Astrocyte (in vitro differentiated cells and primary cell): ENCODE results near the gene POLE4. TPM values are rescaled to one million over a fixed set of nuclear protein-coding genes. Genes with fewer than 3 reads are reported as not detected.

ENCODE experiments used
- DNase-seq: peaks from one replicate; pipeline ENCODE4 v3.0.0-alpha.2; 2010; ENCODE audit warnings: low read depth
- FAIRE-seq: peaks from 2 replicates; lab custom pipeline; 2011; peaks lifted over from hg19 to GRCh38; lab: Jason Lieb, UNC
- H2AFZ ChIP-seq: 2 replicates; pipeline ENCODE4 v1.6.0; 2012; ENCODE audit warnings: low read depth, low read length, inconsistent platforms
- H3K27ac ChIP-seq: 2 replicates; pipeline ENCODE4 v1.5.1; 2011; ENCODE audit warnings: low read depth, low read length, inconsistent platforms
- H3K27me3 ChIP-seq: 2 replicates; pipeline ENCODE4 v1.6.0; 2011; ENCODE audit warnings: low read length, inconsistent platforms; ENCODE audit not compliant: insufficient read depth
- H3K36me3 ChIP-seq: 2 replicates; pipeline ENCODE4 v1.5.1; 2011; ENCODE audit warnings: low read length, inconsistent platforms; ENCODE audit not compliant: insufficient read depth
- H3K4me1 ChIP-seq: 2 replicates; pipeline ENCODE4 v1.5.1; 2011; ENCODE audit warnings: low read length, inconsistent platforms; ENCODE audit not compliant: insufficient read depth
- H3K4me2 ChIP-seq: 2 replicates; pipeline ENCODE4 v1.6.0; 2012; ENCODE audit warnings: low read length, inconsistent platforms
- H3K4me3 ChIP-seq: 2 replicates; pipeline ENCODE4 v1.5.1; 2011; ENCODE audit warnings: low read depth, mild to moderate bottlenecking, low read length, inconsistent platforms; ENCODE audit not compliant: insufficient read depth
- H3K79me2 ChIP-seq: 2 replicates; pipeline ENCODE4 v1.6.0; 2012; ENCODE audit warnings: mild to moderate bottlenecking, low read length, inconsistent platforms; ENCODE audit not compliant: insufficient read depth
- H3K9ac ChIP-seq: 2 replicates; pipeline ENCODE4 v1.6.0; 2012; ENCODE audit warnings: mild to moderate bottlenecking, low read length, inconsistent platforms
- H3K9me3 ChIP-seq: 2 replicates; pipeline ENCODE4 v1.5.1; 2012; ENCODE audit warnings: low read depth, mild to moderate bottlenecking, low read length, inconsistent platforms; ENCODE audit not compliant: insufficient read depth
- H4K20me1 ChIP-seq: 2 replicates; pipeline ENCODE4 v1.6.0; 2012; ENCODE audit warnings: low read length, inconsistent platforms; ENCODE audit not compliant: insufficient read depth
- H3K27ac Mint-ChIP-seq: one replicate; pipeline ENCODE4 v1.8.0; 2021; ENCODE audit warnings: mild to moderate bottlenecking, mixed read lengths; ENCODE audit not compliant: unreplicated experiment
- H3K27me3 Mint-ChIP-seq: one replicate; pipeline ENCODE4 v1.8.0; 2021; ENCODE audit warnings: low read depth, mixed read lengths; ENCODE audit not compliant: unreplicated experiment
- H3K36me3 Mint-ChIP-seq: one replicate; pipeline ENCODE4 v1.8.0; 2021; ENCODE audit warnings: low read depth, mixed read lengths; ENCODE audit not compliant: unreplicated experiment
- H3K4me1 Mint-ChIP-seq: one replicate; pipeline ENCODE4 v1.8.0; 2021; ENCODE audit warnings: low read depth, mixed read lengths; ENCODE audit not compliant: unreplicated experiment
- H3K4me3 Mint-ChIP-seq: one replicate; pipeline ENCODE4 v1.8.0; 2021; ENCODE audit warnings: mild to moderate bottlenecking, moderate library complexity, mixed read lengths; ENCODE audit not compliant: unreplicated experiment
- H3K9me3 Mint-ChIP-seq: one replicate; pipeline ENCODE4 v1.8.0; 2021; ENCODE audit warnings: mild to moderate bottlenecking, mixed read lengths; ENCODE audit not compliant: unreplicated experiment
- CTCF ChIP-seq: IDR thresholded peaks from 2 replicates; pipeline ENCODE4 v1.5.1; 2011; ENCODE audit warnings: low read depth, mild to moderate bottlenecking, inconsistent platforms, low read length, moderate library complexity; ENCODE audit not compliant: insufficient read depth
- EZH2 ChIP-seq: IDR thresholded peaks from 2 replicates; pipeline ENCODE4 v1.6.1; 2012; ENCODE audit warnings: mild to moderate bottlenecking, low read length, inconsistent platforms; ENCODE audit not compliant: insufficient read depth
- total RNA-seq: library from RNA; stranded (reverse); gene quantifications from 2 replicates; pipeline ENCODE4 v1.2.1, GENCODE V29; 2021

The POLE4 gene
- total RNA-seq, 1 donor from 2014 or later: 57.2 TPM

DNA sequence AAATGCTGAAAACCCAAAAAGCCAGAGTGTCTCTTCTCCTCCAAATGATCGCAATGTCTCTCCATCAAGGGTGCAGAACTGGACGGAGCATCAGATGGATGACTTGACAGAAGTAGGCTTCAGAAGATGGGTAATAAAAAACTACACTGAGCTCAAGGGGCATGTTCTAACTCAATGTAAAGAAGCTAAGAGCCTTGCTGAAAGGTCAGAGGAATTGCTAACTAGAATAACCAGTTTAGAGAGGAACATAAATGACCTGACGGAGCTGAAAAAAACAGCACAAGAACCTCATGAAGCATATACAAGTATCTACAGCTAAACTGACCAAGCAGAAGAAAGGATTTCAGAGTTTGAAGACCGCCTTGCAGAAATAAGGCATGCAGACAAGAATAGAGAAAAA, 9.7 kb upstream of the POLE4 start:
- Histone ChIP-seq H4K20me1 (no peaks in the 10 kb centered on the region), H3K79me2 (no peaks in the 10 kb centered on the region), H3K36me3 (no peaks in the 10 kb centered on the region), H3K27ac (no peak overlapping the region), H3K4me3 (no peak overlapping the region), H2AFZ (no peak overlapping the region), H3K4me1 (peaks cover 10% of the 10 kb centered on the region), H3K9me3 (peaks cover 2% of the 10 kb centered on the region), H3K27me3 (no peaks in the 10 kb centered on the region), H3K9ac (no peak overlapping the region), H3K4me2 (no peak overlapping the region)
- Mint-ChIP-seq H3K4me3 (no peak overlapping the region), H3K27me3 (no peaks in the 10 kb centered on the region), H3K36me3 (peaks cover 11% of the 10 kb centered on the region), H3K4me1 (peaks cover 4% of the 10 kb centered on the region), H3K9me3 (peaks cover 18% of the 10 kb centered on the region), H3K27ac (no peak overlapping the region)
- no peak for DNase-seq
- no peak for FAIRE-seq
- TF ChIP-seq EZH2: no peak
- TF ChIP-seq CTCF: no peak

DNA sequence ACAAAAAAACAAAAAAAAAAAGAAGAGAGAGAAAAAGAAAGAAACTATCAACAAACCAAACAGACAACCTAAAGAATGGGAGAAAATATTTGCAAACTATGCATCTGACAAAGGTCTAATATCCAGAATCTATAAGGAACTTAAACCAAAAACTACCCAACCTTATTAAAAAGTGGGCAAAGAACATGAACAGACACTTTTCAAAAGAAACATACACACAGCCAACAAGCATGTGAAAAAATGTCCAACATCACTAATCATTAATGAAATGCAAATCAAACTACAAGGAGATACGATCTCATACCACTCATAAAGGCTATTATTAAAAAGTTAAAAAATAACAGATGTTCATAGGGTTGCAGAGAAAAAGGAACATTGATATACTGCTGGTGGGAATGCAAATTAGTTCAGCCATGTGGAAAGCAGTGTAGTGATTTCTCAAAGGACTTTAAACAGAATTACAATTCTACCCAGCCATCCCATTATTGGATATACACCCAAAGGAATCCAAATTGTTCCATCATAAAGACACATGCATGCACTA, 7.2 kb upstream of the POLE4 start:
- no peak overlapping the region for H2AFZ ChIP-seq
- TF ChIP-seq CTCF: no peak
- TF ChIP-seq EZH2: no peak
- DNase-seq (no peak), FAIRE-seq (no peak)
- no peaks in the 10 kb centered on the region for H4K20me1 ChIP-seq
- no peak overlapping the region for H3K9ac ChIP-seq
- Mint-ChIP-seq H3K27me3 (no peaks in the 10 kb centered on the region), H3K36me3 (peaks cover 16% of the 10 kb centered on the region), H3K4me3 (no peak overlapping the region), H3K4me1 (peaks cover 6% of the 10 kb centered on the region), H3K27ac (no peak overlapping the region), H3K9me3 (peaks cover 18% of the 10 kb centered on the region)
- no peaks in the 10 kb centered on the region for H3K27me3 ChIP-seq
- peaks cover 2% of the 10 kb centered on the region for H3K9me3 ChIP-seq
- H3K4me1 ChIP-seq: no peaks in the 10 kb centered on the region
- H3K27ac ChIP-seq: no peak overlapping the region
- no peak overlapping the region for H3K4me3 ChIP-seq
- no peak overlapping the region for H3K4me2 ChIP-seq
- no peaks in the 10 kb centered on the region for H3K79me2 ChIP-seq
- no peaks in the 10 kb centered on the region for H3K36me3 ChIP-seq

DNA sequence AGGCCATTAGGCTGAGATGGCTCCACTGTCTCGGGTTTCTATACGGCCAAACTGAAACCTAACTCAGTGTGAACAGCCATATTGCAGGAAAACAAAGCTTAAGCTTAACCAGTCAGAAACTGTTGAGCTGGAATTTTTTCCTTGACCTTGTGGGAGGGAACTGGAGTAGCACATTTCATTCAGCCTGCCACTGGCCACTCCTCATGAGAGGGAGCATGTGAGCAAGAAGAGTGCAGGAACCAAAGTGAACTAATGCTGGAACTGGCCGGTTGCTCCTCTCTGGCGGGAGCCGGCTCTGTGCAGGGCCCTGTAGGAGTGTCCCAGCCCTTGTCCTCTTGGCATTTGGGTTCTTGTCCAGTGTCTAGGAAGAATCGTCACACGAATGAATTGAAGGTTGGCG, 5.9 kb upstream of the POLE4 start:
- Histone ChIP-seq H3K27me3 (no peaks in the 10 kb centered on the region), H4K20me1 (no peaks in the 10 kb centered on the region), H3K79me2 (no peaks in the 10 kb centered on the region), H3K27ac (no peak overlapping the region), H3K4me2 (no peak overlapping the region), H3K36me3 (no peaks in the 10 kb centered on the region), H3K9me3 (peaks cover 2% of the 10 kb centered on the region), H3K9ac (no peak overlapping the region), H3K4me3 (no peak overlapping the region), H2AFZ (no peak overlapping the region), H3K4me1 (no peaks in the 10 kb centered on the region)
- peaks cover 18% of the 10 kb centered on the region for H3K9me3 Mint-ChIP-seq
- no peak overlapping the region for H3K27ac Mint-ChIP-seq
- DNase-seq (no peak), FAIRE-seq (no peak)
- TF ChIP-seq EZH2 (no peak), CTCF (no peak)
- no peak overlapping the region for H3K4me3 Mint-ChIP-seq
- H3K36me3 Mint-ChIP-seq: peaks cover 13% of the 10 kb centered on the region
- no peaks in the 10 kb centered on the region for H3K27me3 Mint-ChIP-seq
- H3K4me1 Mint-ChIP-seq: peaks cover 6% of the 10 kb centered on the region
